NCI-H446 treated with DMSO at 0.1 percent for 48 hours (cell line): ENCODE measurements around the gene SNX12.

Experiments used
- DNase-seq: peaks from one replicate; lab custom pipeline; 2025; lab: John Stamatoyannopoulos, UW

Gene SNX12

GRCh38 chrX:71068044-71068918, at the start of gene SNX12:
TSS of gene SNX12 (minus strand) at chrX:71068334. CDS start at chrX:71068306, 28 bp downstream.
- DNase-seq, result peak; percentile 88

- DNase-seq, result no peak
Measured at GRCh38 chrX:71117358-71117757, 49.2 kb upstream of the SNX12 start.

GRCh38 chrX:71111921-71112431, 43.8 kb upstream of the SNX12 start:
- DNase-seq, result no peak

GRCh38 chrX:71111141-71111843, 43.2 kb upstream of the SNX12 start, which contains the start of gene IL2RG:
TSS of gene IL2RG (minus strand) at chrX:71111577. CDS start at chrX:71111539, 38 bp downstream.
- DNase-seq, result no peak

GRCh38 chrX:71109051-71109450, 40.9 kb upstream of the SNX12 start:
- no peak for DNase-seq

GRCh38 chrX:71107762-71108360, 39.7 kb upstream of the SNX12 start:
- DNase-seq, result no peak

GRCh38 chrX:71107245-71107644, 39.1 kb upstream of the SNX12 start:
- DNase-seq, result no peak

- no peak for DNase-seq
Measured at GRCh38 chrX:71106427-71106826, 38.3 kb upstream of the SNX12 start, which contains the start of gene CXorf65. TSS of gene CXorf65 (minus strand) at chrX:71106740. CDS start at chrX:71106556, 184 bp downstream.

- DNase-seq, result no peak
Measured at GRCh38 chrX:71105628-71106027, 37.5 kb upstream of the SNX12 start.

GRCh38 chrX:71103110-71103983, 35.2 kb upstream of the SNX12 start:
- no peak for DNase-seq

- DNase-seq, result no peak
Measured at GRCh38 chrX:71102292-71102691, 34.2 kb upstream of the SNX12 start.

GRCh38 chrX:71100581-71101505, 32.7 kb upstream of the SNX12 start:
- no peak for DNase-seq

GRCh38 chrX:71099736-71100135, 31.6 kb upstream of the SNX12 start:
- DNase-seq, result no peak

GRCh38 chrX:71098951-71099506, 30.9 kb upstream of the SNX12 start:
- no peak for DNase-seq

GRCh38 chrX:71098302-71098701, 30.2 kb upstream of the SNX12 start:
- DNase-seq, result no peak

GRCh38 chrX:71096760-71097032, 28.6 kb upstream of the SNX12 start:
- no peak for DNase-seq

- DNase-seq, result no peak
Measured at GRCh38 chrX:71095981-71096759, 28.0 kb upstream of the SNX12 start.

- DNase-seq, result peak; percentile 58
Measured at GRCh38 chrX:71095555-71095980, 27.4 kb upstream of the SNX12 start, which contains the start of gene FOXO4. TSS of gene FOXO4 (plus strand) at chrX:71095851. CDS start at chrX:71096529, 678 bp downstream.

- DNase-seq, result no peak
Measured at GRCh38 chrX:71095033-71095432, 26.9 kb upstream of the SNX12 start.
